NB4 (cell line): Measurements from ENCODE around the gene ATXN8OS.

Source experiments
- MYC ChIP-seq: IDR thresholded peaks from 2 replicates; pipeline ENCODE4 v1.6.1; 2011; ENCODE audit warnings: low read depth, low read length
- POLR2A ChIP-seq: IDR thresholded peaks from 2 replicates; pipeline ENCODE4 v1.6.1; 2011; ENCODE audit warnings: mild to moderate bottlenecking; ENCODE audit not compliant: insufficient read length; ENCODE audit errors: extremely low read depth
- TF ChIP-seq, protein P1 (sequence below): IDR thresholded peaks from one replicate; pipeline ENCODE4 v1.5.1; 2012; ENCODE audit warnings: low read depth, low read length

DNA sequence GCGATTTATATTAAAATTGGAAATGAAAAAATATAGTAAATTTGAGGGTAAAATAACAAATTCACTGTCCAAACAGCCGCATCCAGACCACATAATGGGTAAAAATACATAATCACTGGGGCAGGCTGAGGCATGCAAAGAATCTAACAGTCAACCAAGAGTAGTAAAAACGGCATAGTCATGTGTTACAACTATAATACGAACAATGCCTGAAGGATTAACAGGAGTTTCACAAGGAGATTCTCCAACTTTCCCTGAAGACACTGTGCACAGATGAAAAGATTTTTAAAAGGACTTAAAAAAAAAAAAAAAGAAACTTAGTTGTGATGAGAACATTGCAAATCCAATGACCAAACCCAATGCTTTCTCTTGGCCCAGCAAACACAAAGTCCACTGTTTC, 20.4 kb upstream of the ATXN8OS start:
- TF ChIP-seq, protein P1, sequence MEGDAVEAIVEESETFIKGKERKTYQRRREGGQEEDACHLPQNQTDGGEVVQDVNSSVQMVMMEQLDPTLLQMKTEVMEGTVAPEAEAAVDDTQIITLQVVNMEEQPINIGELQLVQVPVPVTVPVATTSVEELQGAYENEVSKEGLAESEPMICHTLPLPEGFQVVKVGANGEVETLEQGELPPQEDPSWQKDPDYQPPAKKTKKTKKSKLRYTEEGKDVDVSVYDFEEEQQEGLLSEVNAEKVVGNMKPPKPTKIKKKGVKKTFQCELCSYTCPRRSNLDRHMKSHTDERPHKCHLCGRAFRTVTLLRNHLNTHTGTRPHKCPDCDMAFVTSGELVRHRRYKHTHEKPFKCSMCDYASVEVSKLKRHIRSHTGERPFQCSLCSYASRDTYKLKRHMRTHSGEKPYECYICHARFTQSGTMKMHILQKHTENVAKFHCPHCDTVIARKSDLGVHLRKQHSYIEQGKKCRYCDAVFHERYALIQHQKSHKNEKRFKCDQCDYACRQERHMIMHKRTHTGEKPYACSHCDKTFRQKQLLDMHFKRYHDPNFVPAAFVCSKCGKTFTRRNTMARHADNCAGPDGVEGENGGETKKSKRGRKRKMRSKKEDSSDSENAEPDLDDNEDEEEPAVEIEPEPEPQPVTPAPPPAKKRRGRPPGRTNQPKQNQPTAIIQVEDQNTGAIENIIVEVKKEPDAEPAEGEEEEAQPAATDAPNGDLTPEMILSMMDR: no peak
- TF ChIP-seq MYC: no peak
- TF ChIP-seq POLR2A: no peak
